ENCODE data around the gene MIGA1. TPM values are rescaled to one million over a fixed set of nuclear protein-coding genes. Genes with fewer than 3 reads are reported as not detected.
"Not testable (repeated sequence)": the region's sequence is repeated elsewhere in the genome, so short reads cannot be mapped to it uniquely, and the experiment has no call there.

Gene MIGA1
- total RNA-seq, 2 experiments from 2014 or later, result 7.2 to 9.0 TPM

DNA sequence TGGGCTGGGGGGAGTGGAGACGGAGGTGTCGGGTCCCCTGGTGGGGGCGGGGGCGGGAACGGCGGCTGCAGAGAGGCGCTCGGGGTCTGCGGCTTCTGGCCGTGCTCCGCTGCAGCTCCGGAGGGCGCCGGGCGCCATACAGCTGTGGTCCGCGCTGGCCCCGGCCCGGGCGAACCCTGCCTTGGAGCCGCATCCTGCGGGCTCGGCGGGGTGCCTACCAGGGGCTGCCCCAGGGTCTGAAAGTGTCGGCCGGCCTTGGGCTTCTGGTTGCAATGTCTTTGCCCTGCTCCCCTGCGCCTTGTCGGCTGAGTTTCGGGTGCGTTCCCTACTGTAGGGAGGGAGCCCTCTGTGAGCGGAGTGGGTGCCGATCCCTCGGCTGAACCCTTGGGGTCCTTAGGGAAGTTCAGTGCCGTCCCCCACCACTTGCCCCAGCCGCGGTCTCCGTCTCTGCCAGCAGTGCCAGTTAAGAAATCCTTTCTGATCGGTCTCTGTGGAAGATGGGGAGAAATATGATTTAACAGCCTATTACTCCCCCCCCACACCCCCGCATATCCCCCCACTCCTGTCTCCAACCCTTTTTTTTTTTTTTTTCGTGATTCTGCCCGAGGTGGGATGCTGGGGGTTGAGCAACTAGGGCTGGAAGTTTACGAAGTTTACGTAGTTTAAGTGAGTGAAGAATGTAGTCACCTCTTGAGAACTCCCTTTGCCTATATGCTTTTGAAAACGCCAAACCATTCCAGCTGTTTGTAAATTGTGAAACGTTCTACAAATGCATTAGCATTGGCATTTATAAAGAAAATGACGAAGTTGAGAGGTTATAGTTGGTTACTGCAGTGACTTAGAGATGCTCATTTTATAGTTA, 109.6 kb downstream of the MIGA1 start:
- no peaks in the 10 kb centered on the region for H3K9me3 Mint-ChIP-seq (ENCODE audit: low read depth)
- no peak overlapping the region for H3K27ac Mint-ChIP-seq
- ChIA-PET POLR2A (no interaction called here), CTCF (interaction anchor here (1.3 to 1.6 kb wide), 2 partner anchors 11 to 18 kb away, joined by 3 read pairs; no protein-coding TSS in a partner anchor)
- peaks cover 9% of the 10 kb centered on the region for H3K4me1 Mint-ChIP-seq
- peak overlapping the region; percentile 59 for H3K4me3 Mint-ChIP-seq
- intact Hi-C loops (cut with DNase I, micrococcal nuclease), result no loop called here
- ATAC-seq (peak; percentile 82), DNase-seq (peak; percentile 49)
- H3K27me3 Mint-ChIP-seq, result peaks cover 17% of the 10 kb centered on the region
- H3K36me3 Mint-ChIP-seq (ENCODE audit: low read depth), result peaks cover 6% of the 10 kb centered on the region

- Mint-ChIP-seq H3K4me3 (no peak overlapping the region), H3K27ac (no peak overlapping the region), H3K36me3 (ENCODE audit: low read depth) (peaks cover 4% of the 10 kb centered on the region), H3K9me3 (ENCODE audit: low read depth) (no peaks in the 10 kb centered on the region), H3K27me3 (peaks cover 17% of the 10 kb centered on the region), H3K4me1 (peaks cover 9% of the 10 kb centered on the region)
- intact Hi-C loops (cut with DNase I, micrococcal nuclease), result no loop called here
- ATAC-seq (no peak), DNase-seq (no peak)
- CTCF ChIA-PET, result no interaction called here
- POLR2A ChIA-PET, result no interaction called here
Measured at GRCh38 chr1:77889671-77890070, 110.2 kb downstream of the MIGA1 start.

GRCh38 chr1:77891200-77891599, 111.8 kb downstream of the MIGA1 start:
- peaks cover 4% of the 10 kb centered on the region for H3K36me3 Mint-ChIP-seq (ENCODE audit: low read depth)
- CTCF ChIA-PET, result interaction anchor here (0.8 kb wide), 1 partner anchor 212 kb away, joined by 3 read pairs; no protein-coding TSS in a partner anchor
- H3K9me3 Mint-ChIP-seq (ENCODE audit: low read depth), result no peaks in the 10 kb centered on the region
- intact Hi-C loops (cut with DNase I, micrococcal nuclease), result no loop called here
- H3K4me3 Mint-ChIP-seq, result no peak overlapping the region
- H3K4me1 Mint-ChIP-seq, result peaks cover 9% of the 10 kb centered on the region
- peaks cover 16% of the 10 kb centered on the region for H3K27me3 Mint-ChIP-seq
- no peak overlapping the region for H3K27ac Mint-ChIP-seq
- POLR2A ChIA-PET, result no interaction called here
- no peak for ATAC-seq
- DNase-seq, result no peak

GRCh38 chr1:77899647-77900320, 120.3 kb downstream of the MIGA1 start:
- Mint-ChIP-seq H3K36me3 (ENCODE audit: low read depth) (no peaks in the 10 kb centered on the region), H3K9me3 (ENCODE audit: low read depth) (peaks cover 2% of the 10 kb centered on the region), H3K27me3 (no peaks in the 10 kb centered on the region), H3K4me1 (no peaks in the 10 kb centered on the region), H3K27ac (no peak overlapping the region), H3K4me3 (no peak overlapping the region)
- intact Hi-C loops (cut with DNase I, micrococcal nuclease), result loop anchor here in 1 of 2 experiments (10.0 kb wide), 1 partner anchor 755 kb away; no protein-coding TSS in a partner anchor
- DNase-seq, result no peak
- POLR2A ChIA-PET, result no interaction called here
- no peak for ATAC-seq
- CTCF ChIA-PET, result interaction anchor here (1.1 to 1.2 kb wide), 3 partner anchors 11 to 74 kb away, joined by 3 read pairs; partner anchors contain the start of gene NEXN

DNA sequence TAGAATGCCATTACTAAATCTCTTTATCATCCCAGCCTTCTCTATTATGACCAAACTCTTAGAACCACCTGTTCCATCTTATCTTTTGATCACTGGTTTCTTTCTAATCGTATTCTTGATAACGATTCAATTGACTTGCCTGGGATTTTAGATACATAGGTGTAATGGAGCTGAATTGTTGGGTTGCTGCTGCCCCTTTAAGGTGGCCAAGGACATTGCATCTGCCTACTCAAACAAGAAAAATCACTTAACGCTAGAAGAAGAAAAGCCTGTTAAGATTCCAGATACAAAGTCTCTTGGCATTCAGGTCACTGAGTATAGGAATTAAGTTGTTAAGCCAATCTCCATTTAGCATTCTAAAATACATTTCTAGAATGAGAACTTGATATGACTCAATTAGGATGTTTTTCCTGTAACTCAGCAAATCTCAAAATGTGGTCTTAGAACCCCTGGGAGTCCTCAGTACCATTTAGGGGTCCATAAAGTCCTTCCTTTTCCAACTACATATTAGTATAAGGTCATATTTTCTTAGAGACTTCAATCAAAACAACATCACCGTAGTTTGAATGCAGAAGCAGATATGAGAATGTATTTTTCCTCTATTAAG, 121.3 kb downstream of the MIGA1 start:
- no peak overlapping the region for H3K27ac Mint-ChIP-seq
- no peaks in the 10 kb centered on the region for H3K4me1 Mint-ChIP-seq
- H3K36me3 Mint-ChIP-seq (ENCODE audit: low read depth), result no peaks in the 10 kb centered on the region
- DNase-seq (peak; percentile 32), ATAC-seq (no peak)
- ChIA-PET POLR2A (no interaction called here), CTCF (interaction anchor here (0.6 to 1.2 kb wide), 4 partner anchors 12 to 179 kb away, joined by 3 read pairs; partner anchors contain the start of gene NEXN)
- H3K27me3 Mint-ChIP-seq, result no peaks in the 10 kb centered on the region
- peaks cover 2% of the 10 kb centered on the region for H3K9me3 Mint-ChIP-seq (ENCODE audit: low read depth)
- no peak overlapping the region for H3K4me3 Mint-ChIP-seq
- intact Hi-C loops (cut with DNase I, micrococcal nuclease), result loop anchor here in 1 of 2 experiments (10.0 kb wide), 1 partner anchor 756 kb away; no protein-coding TSS in a partner anchor

DNA sequence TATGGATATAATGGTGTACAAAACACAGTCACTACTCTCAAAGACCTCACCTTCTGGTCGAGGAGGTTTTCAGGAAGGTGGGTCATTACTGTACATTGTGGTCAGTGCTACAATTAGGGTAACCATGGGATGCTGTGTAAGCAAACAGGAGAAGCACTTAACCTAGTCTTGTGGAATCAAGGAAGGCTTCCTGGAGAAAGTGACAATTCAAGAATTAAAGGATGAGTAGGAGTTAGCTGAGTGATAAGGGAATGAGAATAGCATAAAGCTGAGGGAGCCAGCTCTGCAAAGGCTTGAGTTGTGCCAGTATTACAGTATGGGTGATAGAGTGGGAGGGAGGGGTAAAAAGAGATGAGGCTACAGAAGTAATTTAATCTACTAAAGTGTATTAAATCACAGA, 126.2 kb downstream of the MIGA1 start:
- no peak for ATAC-seq
- Mint-ChIP-seq H3K4me1 (no peaks in the 10 kb centered on the region), H3K27me3 (no peaks in the 10 kb centered on the region), H3K36me3 (ENCODE audit: low read depth) (no peaks in the 10 kb centered on the region), H3K4me3 (no peak overlapping the region), H3K27ac (no peak overlapping the region), H3K9me3 (ENCODE audit: low read depth) (no peaks in the 10 kb centered on the region)
- intact Hi-C loops (cut with DNase I, micrococcal nuclease), result loop anchor here in 1 of 2 experiments (5.0 to 10.0 kb wide), 2 partner anchors 212 to 761 kb away; no protein-coding TSS in a partner anchor
- POLR2A ChIA-PET, result no interaction called here
- DNase-seq, result no peak
- CTCF ChIA-PET, result no interaction called here

DNA sequence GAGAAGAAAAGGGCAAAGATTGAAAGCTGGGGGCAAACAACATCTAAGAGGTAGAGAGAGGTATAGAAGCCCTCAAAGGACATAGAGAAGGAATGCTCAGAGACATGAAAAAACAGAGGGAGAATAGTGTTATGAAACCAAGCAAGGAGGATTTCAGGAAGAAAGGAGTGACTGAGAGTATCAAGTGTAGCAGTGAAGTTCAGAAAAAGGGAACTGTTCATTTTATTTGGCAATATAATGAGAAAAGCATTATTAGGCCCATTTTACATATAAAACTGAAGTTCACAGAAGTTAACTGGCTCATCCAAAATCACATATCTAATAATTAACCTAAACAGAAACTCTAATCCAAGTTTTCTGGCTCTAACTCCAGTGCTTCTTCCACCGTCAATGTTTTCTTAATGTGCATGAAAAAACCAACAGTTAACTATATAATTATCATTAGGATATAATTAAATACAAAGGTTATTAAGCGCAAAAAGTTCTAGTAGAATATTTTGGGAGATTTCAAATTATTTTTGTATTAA, 126.6 kb downstream of the MIGA1 start:
- CTCF ChIA-PET, result no interaction called here
- H3K9me3 Mint-ChIP-seq (ENCODE audit: low read depth), result no peaks in the 10 kb centered on the region
- DNase-seq, result no peak
- no peaks in the 10 kb centered on the region for H3K27me3 Mint-ChIP-seq
- intact Hi-C loops (cut with DNase I, micrococcal nuclease), result loop anchor here in 1 of 2 experiments (5.0 to 10.0 kb wide), 2 partner anchors 211 to 761 kb away; no protein-coding TSS in a partner anchor
- no peak for ATAC-seq
- POLR2A ChIA-PET, result no interaction called here
- no peak overlapping the region for H3K4me3 Mint-ChIP-seq
- no peaks in the 10 kb centered on the region for H3K4me1 Mint-ChIP-seq
- no peak overlapping the region for H3K27ac Mint-ChIP-seq
- H3K36me3 Mint-ChIP-seq (ENCODE audit: low read depth), result no peaks in the 10 kb centered on the region

- DNase-seq, result no peak
- no peaks in the 10 kb centered on the region for H3K36me3 Mint-ChIP-seq (ENCODE audit: low read depth)
Measured at GRCh38 chr1:77906624-77907023, 127.2 kb downstream of the MIGA1 start.

GRCh38 chr1:77910116-77910515, 130.7 kb downstream of the MIGA1 start:
- POLR2A ChIA-PET, result no interaction called here
- no peaks in the 10 kb centered on the region for H3K4me1 Mint-ChIP-seq
- no peak for DNase-seq
- no peak overlapping the region for H3K4me3 Mint-ChIP-seq
- no peak overlapping the region for H3K27ac Mint-ChIP-seq
- no peaks in the 10 kb centered on the region for H3K27me3 Mint-ChIP-seq
- ATAC-seq, result no peak
- H3K36me3 Mint-ChIP-seq (ENCODE audit: low read depth), result no peaks in the 10 kb centered on the region
- intact Hi-C loops (cut with DNase I, micrococcal nuclease), result no loop called here
- H3K9me3 Mint-ChIP-seq (ENCODE audit: low read depth), result no peaks in the 10 kb centered on the region
- CTCF ChIA-PET, result no interaction called here

More at GRCh38 chr1:77906624-77907023, 127.2 kb downstream of the MIGA1 start:
- POLR2A ChIA-PET, result no interaction called here
- intact Hi-C loops (cut with DNase I, micrococcal nuclease), result loop anchor here in 1 of 2 experiments (5.0 to 10.0 kb wide), 2 partner anchors 211 to 762 kb away; no protein-coding TSS in a partner anchor
- Mint-ChIP-seq H3K27me3 (no peaks in the 10 kb centered on the region), H3K4me3 (no peak overlapping the region), H3K27ac (no peak overlapping the region), H3K9me3 (ENCODE audit: low read depth) (no peaks in the 10 kb centered on the region), H3K4me1 (no peaks in the 10 kb centered on the region)
- CTCF ChIA-PET, result no interaction called here
- no peak for ATAC-seq

GRCh38 chr1:77918918-77919317, 139.5 kb downstream of the MIGA1 start:
- CTCF ChIA-PET, result interaction anchor here (1.2 kb wide), 1 partner anchor 15 kb away, joined by 3 read pairs; no protein-coding TSS in a partner anchor
- H3K27ac Mint-ChIP-seq; POLR2A ChIA-PET; ATAC-seq; H3K9me3 Mint-ChIP-seq (ENCODE audit: low read depth); H3K27me3 Mint-ChIP-seq; intact Hi-C loops (cut with DNase I, micrococcal nuclease); H3K36me3 Mint-ChIP-seq (ENCODE audit: low read depth); H3K4me3 Mint-ChIP-seq; H3K4me1 Mint-ChIP-seq; DNase-seq: not testable (repeated sequence)

DNA sequence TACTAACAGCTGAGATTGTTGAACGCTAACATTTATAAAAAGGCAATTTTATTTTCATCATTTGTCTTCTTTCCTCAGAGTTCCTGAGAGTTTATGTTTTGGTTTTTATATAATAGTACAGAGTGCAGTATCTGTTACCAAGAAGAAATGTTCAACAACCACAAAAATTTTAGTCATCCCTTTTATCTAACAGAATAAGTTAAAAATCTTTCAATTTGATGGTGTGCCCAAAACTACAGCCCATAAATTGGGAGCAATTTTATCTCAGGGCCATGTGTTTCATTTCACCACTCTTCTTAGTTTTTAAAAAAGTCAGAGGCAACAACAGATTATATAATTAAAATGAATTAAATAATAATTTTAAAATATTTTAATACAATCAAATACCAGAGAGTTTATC, 146.1 kb downstream of the MIGA1 start:
- DNase-seq, result no peak
- peaks cover 11% of the 10 kb centered on the region for H3K4me1 Mint-ChIP-seq
- no peaks in the 10 kb centered on the region for H3K9me3 Mint-ChIP-seq (ENCODE audit: low read depth)
- POLR2A ChIA-PET, result no interaction called here
- no peak overlapping the region for H3K4me3 Mint-ChIP-seq
- H3K27me3 Mint-ChIP-seq, result peaks cover 2% of the 10 kb centered on the region
- CTCF ChIA-PET, result interaction anchor here (0.7 kb wide), 1 partner anchor 45 kb away, joined by 3 read pairs; no protein-coding TSS in a partner anchor
- no peaks in the 10 kb centered on the region for H3K36me3 Mint-ChIP-seq (ENCODE audit: low read depth)
- intact Hi-C loops (cut with DNase I, micrococcal nuclease), result no loop called here
- H3K27ac Mint-ChIP-seq, result no peak overlapping the region
- ATAC-seq, result no peak

All from activated CD4-positive, alpha-beta T cell treated with anti-CD3 and anti-CD28 coated beads for 36 hours (primary cell).